Bone marrow (tissue), 2 donors: ENCODE data around the gene GPI.
"Not testable (repeated sequence)": the region's sequence is repeated elsewhere in the genome, so short reads cannot be mapped to it uniquely, and the experiment has no call there.

Source experiments
- DNase-seq, 2 donors: peaks; one replicate each; lab custom pipeline; 2025; lab: John Stamatoyannopoulos, UW

The GPI gene

DNA sequence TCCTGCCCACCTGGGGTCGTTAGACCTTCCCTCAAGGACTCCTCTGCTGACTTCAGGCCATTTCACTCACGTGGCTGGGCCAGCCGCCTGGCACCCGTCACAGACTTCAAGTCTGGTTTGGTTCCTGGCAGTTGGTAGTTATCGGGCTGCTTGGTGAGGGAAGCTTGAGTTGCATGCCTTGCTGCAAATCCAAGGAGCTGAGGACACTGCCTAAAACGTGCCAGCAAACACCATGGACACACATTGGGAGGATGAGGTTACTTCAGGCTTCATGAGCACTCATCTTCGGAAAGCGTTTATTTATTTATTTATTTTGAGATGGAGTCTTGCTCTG is 2.6 kb downstream of the GPI start:
- DNase-seq = no peak

DNA sequence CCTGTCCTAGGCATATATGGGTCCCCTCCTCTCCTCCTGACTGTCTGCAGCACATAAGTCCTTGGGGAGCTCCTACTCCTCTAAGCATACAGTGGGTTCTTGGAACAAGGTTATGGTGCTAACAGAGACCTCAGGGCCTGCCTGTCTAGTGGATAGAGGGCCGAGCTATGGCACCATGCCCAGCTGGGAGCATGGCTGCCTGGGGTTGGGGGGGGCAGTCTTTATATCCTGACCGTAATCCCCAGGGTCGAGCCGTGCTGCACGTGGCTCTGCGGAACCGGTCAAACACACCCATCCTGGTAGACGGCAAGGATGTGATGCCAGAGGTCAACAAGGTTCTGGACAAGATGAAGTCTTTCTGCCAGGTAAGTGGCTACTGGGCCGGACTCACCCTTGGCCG is 3.3 kb downstream of the GPI start:
- DNase-seq = no peak

- DNase-seq = not testable (repeated sequence)
Measured at GRCh38 chr19:34369166-34369565, 4.2 kb downstream of the GPI start.

GRCh38 chr19:34370117-34370516 is 5.1 kb downstream of the GPI start:
- DNase-seq = no peak

- no peak for DNase-seq
Measured at GRCh38 chr19:34370983-34371382, 6.0 kb downstream of the GPI start.

DNA sequence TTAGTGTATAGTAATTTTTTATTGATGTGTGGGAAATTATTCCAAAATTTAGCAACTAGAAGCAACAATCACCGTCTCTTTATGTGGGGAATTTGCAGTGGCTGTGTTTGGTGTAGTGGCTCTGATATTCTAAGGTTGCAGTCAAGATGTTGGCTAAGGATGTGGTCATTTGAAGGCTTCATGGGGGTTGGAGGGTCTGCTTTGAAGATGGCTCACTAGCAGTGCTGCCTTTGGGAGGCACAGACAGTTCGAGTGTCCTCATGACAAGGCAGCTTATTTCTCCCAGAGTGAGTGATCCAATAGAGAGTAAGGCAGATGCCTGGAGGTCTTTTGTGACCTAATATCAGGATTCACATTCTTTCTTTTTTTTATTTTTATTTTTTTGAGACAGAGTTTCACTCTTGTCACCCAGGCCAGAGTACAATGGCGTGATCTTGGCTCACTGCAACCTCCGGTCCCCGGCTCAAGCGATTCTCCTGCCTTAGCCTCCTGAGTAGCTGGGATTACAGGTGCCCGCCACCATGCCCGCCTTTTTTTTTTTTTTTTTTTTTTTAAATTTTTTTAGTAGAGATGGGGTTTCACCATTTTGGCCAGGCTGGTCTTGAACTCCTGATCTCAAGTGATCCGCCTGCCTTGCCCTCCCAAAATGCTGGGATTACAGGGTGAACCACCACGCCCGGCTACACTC is 8.7 kb downstream of the GPI start:
- no peak for DNase-seq

DNA sequence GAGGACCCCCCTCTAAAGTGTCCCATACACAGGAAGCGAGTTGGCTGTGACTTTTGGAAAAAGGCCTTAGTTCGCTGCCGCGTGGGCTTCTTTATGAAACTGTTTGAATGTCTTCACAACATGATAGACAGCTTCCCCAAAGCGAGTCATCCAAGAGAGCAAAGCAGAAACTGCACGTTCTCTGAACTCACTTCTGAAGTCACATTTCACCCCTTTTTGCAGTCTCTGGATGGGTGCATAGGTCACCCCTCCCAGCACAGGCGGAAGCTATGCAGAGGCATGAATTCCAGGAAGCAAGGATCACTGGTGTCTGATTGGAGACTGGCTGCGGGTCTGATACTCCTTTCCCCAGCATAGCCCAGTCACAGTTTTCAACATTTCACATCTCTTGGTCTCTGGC is 10.6 kb downstream of the GPI start:
- no peak for DNase-seq

GRCh38 chr19:34380639-34381241 is 15.7 kb downstream of the GPI start:
- DNase-seq = no peak

- no peak for DNase-seq
Measured at GRCh38 chr19:34381399-34382251, 16.6 kb downstream of the GPI start.

- DNase-seq = no peak
Measured at GRCh38 chr19:34382471-34382870, 17.5 kb downstream of the GPI start.

- DNase-seq = no peak
Measured at GRCh38 chr19:34383599-34383998, 18.6 kb downstream of the GPI start.

DNA sequence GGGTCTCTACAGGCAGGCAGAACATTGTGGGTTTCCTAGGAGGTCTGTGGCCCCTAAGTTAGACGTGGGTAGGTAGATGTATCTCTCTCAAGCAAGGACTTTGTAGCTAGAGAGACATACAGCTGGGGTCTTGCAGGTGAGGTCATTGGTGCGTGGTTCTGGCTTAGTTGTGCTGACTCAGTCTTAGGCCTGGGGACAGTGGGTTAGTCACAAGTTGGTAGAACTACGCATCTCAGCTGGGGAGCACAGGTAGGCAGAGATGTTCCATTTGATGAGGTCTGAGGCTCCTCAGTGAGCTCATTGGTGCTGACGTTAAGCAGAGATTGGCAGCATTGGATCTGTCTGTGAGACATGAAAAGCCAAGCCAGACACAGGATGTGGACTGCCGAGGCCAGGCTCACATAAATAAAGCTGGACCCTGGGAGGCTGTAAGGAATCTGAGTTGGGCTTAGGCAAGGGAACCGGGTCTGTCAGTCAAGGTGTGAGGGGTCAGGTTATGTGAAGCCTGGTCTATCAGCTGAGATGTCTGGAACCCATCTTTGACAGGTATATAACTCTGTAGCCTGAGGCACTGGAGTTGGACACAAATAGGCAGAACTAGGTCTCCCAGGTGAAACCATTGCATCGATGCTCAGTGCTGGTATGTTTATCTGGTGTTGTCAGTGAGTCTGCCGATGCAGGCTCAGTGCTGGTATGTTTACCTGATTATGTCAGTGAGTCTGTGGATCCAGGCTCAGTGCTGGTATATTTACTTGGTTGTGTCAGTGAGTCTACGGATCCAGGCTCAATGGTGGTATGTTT is 21.8 kb downstream of the GPI start:
- DNase-seq = no peak

GRCh38 chr19:34387446-34387810 is 22.4 kb downstream of the GPI start:
- DNase-seq = no peak

- not testable (repeated sequence) for DNase-seq
Measured at GRCh38 chr19:34388745-34389144, 23.7 kb downstream of the GPI start.

DNA sequence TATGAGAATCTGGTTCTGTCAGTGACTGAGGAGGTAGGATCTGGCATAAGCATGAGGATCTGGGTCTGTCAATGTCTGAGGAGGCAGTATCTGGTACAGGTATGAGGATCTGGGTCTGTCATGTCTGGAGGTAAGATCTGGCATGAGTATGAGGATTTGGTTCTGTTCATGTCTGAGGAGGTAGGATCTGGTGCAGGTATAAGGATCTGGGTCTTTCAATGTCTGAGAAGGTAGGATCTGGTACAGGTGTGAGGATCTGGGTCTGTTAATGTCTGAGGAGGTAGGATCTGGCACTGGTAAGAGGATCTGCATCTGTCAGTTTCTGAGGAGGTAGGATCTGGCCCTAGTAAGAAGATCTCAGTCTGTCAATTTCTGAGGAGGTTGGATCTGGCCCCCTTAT is 26.8 kb downstream of the GPI start:
- DNase-seq = no peak

DNA sequence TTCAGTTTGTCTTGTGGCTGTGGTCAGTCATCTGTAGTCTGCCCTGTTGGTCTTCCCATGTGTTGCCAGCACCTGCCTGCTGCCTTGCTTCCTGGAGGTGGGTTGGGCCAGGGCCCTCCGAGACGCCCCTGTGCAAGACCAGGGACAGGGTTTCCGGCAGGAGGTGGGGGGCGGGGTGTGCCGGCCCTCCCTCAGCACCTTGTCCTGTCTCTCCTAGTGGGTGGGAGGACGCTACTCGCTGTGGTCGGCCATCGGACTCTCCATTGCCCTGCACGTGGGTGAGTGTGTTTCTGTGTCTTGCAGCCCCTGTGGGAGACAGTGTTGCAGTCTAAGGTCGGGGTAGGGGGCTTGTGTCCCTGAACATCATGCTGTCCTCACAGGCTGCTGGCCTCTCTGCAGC is 28.0 kb downstream of the GPI start:
- DNase-seq = no peak

DNA sequence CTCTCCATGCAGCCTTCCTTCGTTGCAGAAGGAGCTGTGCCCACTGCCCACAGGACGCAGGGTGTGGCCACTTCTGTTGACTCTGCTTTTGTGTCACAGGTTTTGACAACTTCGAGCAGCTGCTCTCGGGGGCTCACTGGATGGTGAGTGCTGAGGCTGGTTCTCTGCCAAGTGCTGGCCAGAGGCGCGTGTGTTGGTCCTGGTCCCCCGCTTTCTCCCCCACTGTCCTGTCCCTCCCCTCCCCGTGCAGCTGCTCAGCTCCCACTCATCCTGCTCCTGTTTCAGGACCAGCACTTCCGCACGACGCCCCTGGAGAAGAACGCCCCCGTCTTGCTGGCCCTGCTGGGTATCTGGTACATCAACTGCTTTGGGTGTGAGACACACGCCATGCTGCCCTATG is 28.6 kb downstream of the GPI start:
- no peak for DNase-seq

- no peak for DNase-seq
Measured at GRCh38 chr19:34397853-34398252, 32.9 kb downstream of the GPI start.

- no peak for DNase-seq
Measured at GRCh38 chr19:34399886-34400285, 34.9 kb downstream of the GPI start.

DNA sequence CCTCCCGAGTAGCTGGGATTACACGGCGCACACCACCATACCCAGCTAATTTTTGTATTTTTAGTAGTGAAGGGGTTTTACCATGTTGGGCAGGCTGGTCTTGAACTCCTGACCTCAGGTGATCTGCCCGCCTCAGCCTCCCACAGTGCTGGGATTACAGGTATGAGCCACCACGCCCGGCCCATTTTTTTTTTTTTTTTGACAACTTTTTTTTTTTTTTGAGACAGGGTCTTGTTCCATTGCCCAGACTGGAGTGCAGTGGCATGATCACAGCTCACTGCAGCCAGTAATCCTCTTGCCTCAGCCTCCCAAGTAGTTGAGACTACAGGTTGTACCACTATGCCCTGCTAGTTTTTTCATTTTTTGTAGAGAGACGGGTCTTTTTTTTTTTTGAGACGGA is 35.8 kb downstream of the GPI start:
- DNase-seq = not testable (repeated sequence)

GRCh38 chr19:34402074-34402600 is 37.1 kb downstream of the GPI start:
- DNase-seq = no peak

DNA sequence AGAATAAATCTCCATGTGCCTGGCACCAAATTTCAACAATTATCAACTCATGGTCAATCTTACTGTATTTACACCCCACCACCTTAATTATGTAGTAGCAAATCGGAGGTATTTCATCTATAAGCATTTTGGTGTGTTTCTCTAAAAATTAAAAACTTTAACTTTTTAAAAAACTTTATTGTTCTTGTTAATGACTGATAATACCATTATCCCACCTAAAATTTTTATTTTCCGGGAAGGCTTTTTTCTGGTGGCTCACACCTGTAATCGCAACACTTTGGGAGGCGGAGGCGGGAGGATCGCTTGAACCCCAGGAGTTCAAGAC is 38.8 kb downstream of the GPI start:
- DNase-seq = no peak
